Lung microvascular endothelial cell (primary cell): ENCODE results near the gene GRIK5. TPM values are rescaled to one million over a fixed set of nuclear protein-coding genes. Genes with fewer than 3 reads are reported as not detected.
A peak's percentile ranks its signal among the peaks of the same experiment; 100 is the strongest.
"Not testable (repeated sequence)": the region's sequence is repeated elsewhere in the genome, so short reads cannot be mapped to it uniquely, and the experiment has no call there.

Source experiments
- DNase-seq, 2 donors: peaks; one replicate each; pipeline versions ENCODE4 v3.0.0 to v3.0.0-alpha.2; 2010; ENCODE audit warnings: low read depth in 2 of 2
- total RNA-seq: library from RNA; depleted of rRNA; stranded (reverse); fragments of >200 nt; gene quantifications from 2 replicates; pipeline ENCODE4 v1.2.1, GENCODE V29; 2014

The GRIK5 gene
- total RNA-seq, 1 donor from 2014 or later: not detected

GRCh38 chr19:42053037-42053935 is 16.7 kb downstream of the GRIK5 start:
- DNase-seq: no peak

GRCh38 chr19:42052241-42052863 is 17.7 kb downstream of the GRIK5 start:
- peak in 1 of 2 donors; percentile 5 for DNase-seq

- DNase-seq: no peak
Observed at GRCh38 chr19:42051166-42052115, 18.6 kb downstream of the GRIK5 start.

- peak; percentile 19 to 57 for DNase-seq
Observed at GRCh38 chr19:42048992-42049391, 21.0 kb downstream of the GRIK5 start.

- no peak for DNase-seq
Observed at GRCh38 chr19:42045575-42045974, 24.4 kb downstream of the GRIK5 start.

- DNase-seq: no peak
Observed at GRCh38 chr19:42042455-42043170, 27.4 kb downstream of the GRIK5 start.

- DNase-seq: not testable (repeated sequence)
Observed at GRCh38 chr19:42040491-42040890, 29.5 kb downstream of the GRIK5 start.

- DNase-seq: no peak
Observed at GRCh38 chr19:42040031-42040430, 30.0 kb downstream of the GRIK5 start.

GRCh38 chr19:42038666-42039065 is 31.3 kb downstream of the GRIK5 start:
- DNase-seq: no peak

- DNase-seq: no peak
Observed at GRCh38 chr19:42037649-42038048, 32.4 kb downstream of the GRIK5 start.

GRCh38 chr19:42034640-42035391 is 35.2 kb downstream of the GRIK5 start:
- peak; percentile 70 to 72 for DNase-seq

GRCh38 chr19:42033413-42033812 is 36.6 kb downstream of the GRIK5 start:
- no peak for DNase-seq

- DNase-seq: no peak
Observed at GRCh38 chr19:42032431-42032830, 37.6 kb downstream of the GRIK5 start.

GRCh38 chr19:42030645-42031440 is 39.2 kb downstream of the GRIK5 start:
- DNase-seq: no peak

GRCh38 chr19:42028304-42029216 is 41.4 kb downstream of the GRIK5 start:
- DNase-seq: no peak

GRCh38 chr19:42024622-42025111 is 45.3 kb downstream of the GRIK5 start:
- no peak for DNase-seq

- DNase-seq: no peak
Observed at GRCh38 chr19:42023943-42024260, 46.1 kb downstream of the GRIK5 start.
